ENCODE results near the gene XCL1. TPM values are rescaled to one million over a fixed set of nuclear protein-coding genes. Genes with fewer than 3 reads are reported as not detected.

The XCL1 gene
- total and polyA plus RNA-seq, 2 of the 13 experiments (the other 11 are each of a cell fraction or from before 2014, with no cell fraction given) = 2.5 to 7.6 TPM

DNA sequence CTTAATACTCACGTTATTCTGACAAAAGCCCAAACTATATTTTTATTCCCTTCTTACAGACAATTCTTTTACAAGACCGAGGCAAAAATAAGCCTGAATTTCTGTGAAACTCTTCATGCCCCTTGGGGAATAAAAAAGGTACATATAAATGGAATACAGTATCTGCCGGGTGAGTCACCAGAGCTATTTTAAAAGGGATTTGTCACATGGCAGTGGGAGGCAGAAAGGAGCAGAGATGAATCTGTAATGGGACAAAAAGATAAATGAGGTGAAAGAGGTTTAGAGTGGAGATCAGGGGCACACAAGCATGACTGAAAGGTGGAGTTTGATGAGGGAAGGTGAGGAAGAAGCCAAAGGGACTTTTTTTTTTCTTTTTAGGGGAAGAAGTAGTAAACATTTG lies 8.8 kb downstream of the XCL1 start (continued):
- no peak for TF ChIP-seq KIAA2018 (CRISPR knock-in tag; IDR thresholded peaks at IDR 0.05; ENCODE audit: borderline replicate concordance)
- TF ChIP-seq MAX (IDR thresholded peaks at IDR 0.05) = no peak
- no peak for TF ChIP-seq PHF5A (CRISPR knock-in tag; IDR thresholded peaks at IDR 0.05; ENCODE audit: low read depth, unreplicated experiment)
- TF ChIP-seq, protein P1, sequence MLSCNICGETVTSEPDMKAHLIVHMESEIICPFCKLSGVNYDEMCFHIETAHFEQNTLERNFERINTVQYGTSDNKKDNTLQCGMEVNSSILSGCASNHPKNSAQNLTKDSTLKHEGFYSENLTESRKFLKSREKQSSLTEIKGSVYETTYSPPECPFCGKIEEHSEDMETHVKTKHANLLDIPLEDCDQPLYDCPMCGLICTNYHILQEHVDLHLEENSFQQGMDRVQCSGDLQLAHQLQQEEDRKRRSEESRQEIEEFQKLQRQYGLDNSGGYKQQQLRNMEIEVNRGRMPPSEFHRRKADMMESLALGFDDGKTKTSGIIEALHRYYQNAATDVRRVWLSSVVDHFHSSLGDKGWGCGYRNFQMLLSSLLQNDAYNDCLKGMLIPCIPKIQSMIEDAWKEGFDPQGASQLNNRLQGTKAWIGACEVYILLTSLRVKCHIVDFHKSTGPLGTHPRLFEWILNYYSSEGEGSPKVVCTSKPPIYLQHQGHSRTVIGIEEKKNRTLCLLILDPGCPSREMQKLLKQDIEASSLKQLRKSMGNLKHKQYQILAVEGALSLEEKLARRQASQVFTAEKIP (CRISPR knock-in tag; IDR thresholded peaks at IDR 0.05; ENCODE audit: borderline replicate concordance) = no peak
- TF ChIP-seq ZNF30 (CRISPR knock-in tag; IDR thresholded peaks at IDR 0.05) = no peak
- no peak for TF ChIP-seq ZNF792 (CRISPR knock-in tag; IDR thresholded peaks at IDR 0.05)
- TF ChIP-seq, protein P2, sequence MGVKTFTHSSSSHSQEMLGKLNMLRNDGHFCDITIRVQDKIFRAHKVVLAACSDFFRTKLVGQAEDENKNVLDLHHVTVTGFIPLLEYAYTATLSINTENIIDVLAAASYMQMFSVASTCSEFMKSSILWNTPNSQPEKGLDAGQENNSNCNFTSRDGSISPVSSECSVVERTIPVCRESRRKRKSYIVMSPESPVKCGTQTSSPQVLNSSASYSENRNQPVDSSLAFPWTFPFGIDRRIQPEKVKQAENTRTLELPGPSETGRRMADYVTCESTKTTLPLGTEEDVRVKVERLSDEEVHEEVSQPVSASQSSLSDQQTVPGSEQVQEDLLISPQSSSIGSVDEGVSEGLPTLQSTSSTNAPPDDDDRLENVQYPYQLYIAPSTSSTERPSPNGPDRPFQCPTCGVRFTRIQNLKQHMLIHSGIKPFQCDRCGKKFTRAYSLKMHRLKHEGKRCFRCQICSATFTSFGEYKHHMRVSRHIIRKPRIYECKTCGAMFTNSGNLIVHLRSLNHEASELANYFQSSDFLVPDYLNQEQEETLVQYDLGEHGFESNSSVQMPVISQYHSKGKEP (CRISPR knock-in tag; IDR thresholded peaks at IDR 0.05) = no peak
- TF ChIP-seq, protein P3, sequence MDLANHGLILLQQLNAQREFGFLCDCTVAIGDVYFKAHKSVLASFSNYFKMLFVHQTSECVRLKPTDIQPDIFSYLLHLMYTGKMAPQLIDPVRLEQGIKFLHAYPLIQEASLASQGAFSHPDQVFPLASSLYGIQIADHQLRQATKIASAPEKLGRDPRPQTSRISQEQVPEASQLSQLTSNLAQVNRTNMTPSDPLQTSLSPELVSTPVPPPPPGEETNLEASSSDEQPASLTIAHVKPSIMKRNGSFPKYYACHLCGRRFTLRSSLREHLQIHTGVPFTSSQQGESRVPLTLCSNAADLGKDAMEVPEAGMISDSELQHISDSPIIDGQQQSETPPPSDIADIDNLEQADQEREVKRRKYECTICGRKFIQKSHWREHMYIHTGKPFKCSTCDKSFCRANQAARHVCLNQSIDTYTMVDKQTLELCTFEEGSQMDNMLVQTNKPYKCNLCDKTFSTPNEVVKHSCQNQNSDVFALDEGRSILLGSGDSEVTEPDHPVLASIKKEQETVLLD (CRISPR knock-in tag; IDR thresholded peaks at IDR 0.05; ENCODE audit: low read depth) = no peak
- no peak for TF ChIP-seq MIXL1 (CRISPR knock-in tag; IDR thresholded peaks at IDR 0.05)
- TF ChIP-seq CENPX (CRISPR knock-in tag; IDR thresholded peaks at IDR 0.05) = no peak
- TF ChIP-seq RBM39 (IDR thresholded peaks at IDR 0.05; ENCODE audit: low read depth, low read length, poor library complexity, severe bottlenecking) = no peak
- no peak for TF ChIP-seq ZNF337 (CRISPR knock-in tag; IDR thresholded peaks at IDR 0.05; ENCODE audit: borderline replicate concordance, low read depth)
